Mucosa of gallbladder (tissue), 1 donor: ENCODE data around the gene SLC2A10. TPM values are rescaled to one million over a fixed set of nuclear protein-coding genes. Genes with fewer than 3 reads are reported as not detected.

Source experiments
- DNase-seq: peaks from one replicate; pipeline ENCODE4 v3.0.0-alpha.2; 2020; ENCODE audit warnings: low spot score
- total RNA-seq: library from RNA; stranded (reverse); gene quantifications from one replicate; pipeline ENCODE4 v1.2.1, GENCODE V29; 2021
- donor health status: DM: no; HTN: no; CAD: no.

SLC2A10 gene
- total RNA-seq, 1 donor from 2014 or later = 21.8 TPM

DNA sequence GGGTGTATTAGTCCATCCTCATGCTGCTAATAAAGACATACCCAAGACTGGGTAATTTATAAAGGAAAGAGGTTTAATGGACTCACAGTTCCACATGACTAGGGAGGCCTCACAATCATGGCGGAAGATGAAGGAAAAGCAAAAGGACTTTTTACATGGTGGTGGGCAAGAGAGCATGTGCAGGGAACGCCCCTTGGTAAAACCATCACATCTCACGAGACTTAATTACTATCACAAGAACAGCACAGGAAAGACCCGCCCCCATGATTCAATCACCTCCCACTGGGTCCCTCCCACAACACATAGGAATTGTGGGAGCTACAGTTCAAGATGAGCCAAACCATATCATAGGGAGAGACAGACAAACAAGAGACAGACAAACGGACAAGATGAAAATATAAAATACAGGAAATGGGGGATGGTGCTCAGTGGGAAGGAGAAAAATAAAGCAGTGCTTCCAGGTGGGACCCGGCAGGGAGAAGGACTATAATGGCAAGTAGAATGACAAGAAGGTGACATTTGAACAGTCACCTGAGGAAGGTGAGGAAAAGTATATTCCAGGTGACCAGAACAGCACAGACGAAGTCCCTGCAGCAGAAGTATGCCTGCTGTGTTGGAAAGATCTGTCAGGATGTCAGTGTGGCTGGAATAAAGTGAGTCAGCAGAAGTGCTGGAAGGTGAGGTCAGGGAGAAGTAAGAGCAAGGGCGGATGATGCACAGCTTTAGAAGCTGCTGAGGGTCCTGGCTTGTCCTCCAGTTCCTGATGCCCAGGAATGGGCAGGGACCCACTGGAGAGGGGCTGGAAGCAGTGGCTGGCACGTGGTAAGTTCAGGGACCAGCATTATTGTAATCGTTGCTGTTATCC lies 61.1 kb downstream of the SLC2A10 start:
- DNase-seq = no peak

DNA sequence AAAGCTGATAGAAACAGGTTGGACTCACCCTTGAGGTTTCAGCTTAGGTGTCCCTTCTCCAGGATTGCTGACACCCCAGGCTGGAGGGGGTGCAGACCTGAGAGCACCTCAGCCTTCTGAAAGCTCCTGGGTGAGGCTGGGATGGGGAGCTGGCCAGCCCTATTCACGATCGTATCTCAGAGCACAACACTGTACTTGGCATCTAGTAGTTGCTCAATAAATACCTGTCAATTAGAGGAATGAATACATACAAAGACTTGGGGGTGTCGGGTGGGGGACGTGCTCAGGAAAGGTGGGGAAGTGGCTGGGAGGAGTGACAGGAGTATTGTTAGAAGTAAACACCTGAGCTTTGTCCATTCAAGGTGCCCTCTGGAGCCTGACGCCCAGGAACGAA lies 61.7 kb downstream of the SLC2A10 start:
- no peak for DNase-seq

DNA sequence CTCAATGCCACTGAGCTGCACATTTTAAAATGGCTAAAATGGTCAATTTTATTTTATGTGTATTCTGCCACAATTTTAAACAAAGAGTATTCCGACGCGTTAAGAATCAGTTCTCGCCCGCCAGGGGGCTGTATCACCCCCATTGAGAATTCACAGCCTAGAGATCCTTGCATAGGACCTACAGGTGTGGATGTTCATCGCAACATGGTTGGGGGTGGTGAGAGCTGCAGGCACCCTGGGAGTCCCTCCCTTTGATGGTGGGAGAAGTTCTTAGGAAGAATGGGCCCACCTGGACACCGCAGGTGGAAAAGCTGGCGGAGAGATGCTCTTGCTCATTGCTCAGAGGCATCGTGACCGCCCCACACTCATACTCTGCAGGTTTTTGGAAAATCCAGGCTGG lies 63.5 kb downstream of the SLC2A10 start:
- DNase-seq = no peak

DNA sequence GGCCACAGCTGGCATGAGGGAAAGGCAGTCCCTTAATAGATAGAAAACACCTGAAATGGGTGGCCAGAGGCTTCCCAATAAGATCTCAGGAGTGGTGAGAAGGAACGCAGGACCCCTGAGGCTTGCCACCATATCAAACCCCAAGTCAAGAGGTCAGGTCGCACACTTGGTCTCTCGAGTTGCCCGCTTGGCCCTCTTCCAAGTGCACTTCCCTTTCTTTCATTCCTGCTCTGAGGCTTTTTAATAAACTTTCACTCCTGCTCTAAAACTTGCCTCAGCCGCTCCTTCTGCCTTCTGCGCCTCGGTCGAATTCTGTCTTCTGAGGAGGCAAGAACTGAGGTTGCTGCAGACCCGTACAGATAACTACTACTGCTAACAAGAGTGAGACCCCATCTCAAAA lies 64.2 kb downstream of the SLC2A10 start:
- no peak for DNase-seq

DNA sequence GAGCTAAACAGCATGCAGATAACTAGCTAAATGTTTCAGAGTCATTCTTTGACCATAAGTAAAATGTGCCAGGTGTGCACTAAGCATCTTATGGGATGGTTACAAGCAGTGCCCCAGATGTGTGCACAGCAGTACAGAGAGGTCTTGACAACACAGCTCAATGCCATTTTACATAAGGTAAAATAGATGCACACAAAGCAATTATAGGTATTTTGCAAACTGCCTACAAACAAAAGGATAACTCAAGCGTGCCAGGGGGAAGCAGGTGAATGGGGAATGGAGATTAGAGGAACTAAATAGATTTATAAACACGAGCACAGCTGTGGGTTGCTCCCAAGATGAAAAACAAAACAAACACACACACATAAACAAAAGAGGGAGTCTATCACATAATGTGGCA lies 64.8 kb downstream of the SLC2A10 start:
- DNase-seq = no peak

DNA sequence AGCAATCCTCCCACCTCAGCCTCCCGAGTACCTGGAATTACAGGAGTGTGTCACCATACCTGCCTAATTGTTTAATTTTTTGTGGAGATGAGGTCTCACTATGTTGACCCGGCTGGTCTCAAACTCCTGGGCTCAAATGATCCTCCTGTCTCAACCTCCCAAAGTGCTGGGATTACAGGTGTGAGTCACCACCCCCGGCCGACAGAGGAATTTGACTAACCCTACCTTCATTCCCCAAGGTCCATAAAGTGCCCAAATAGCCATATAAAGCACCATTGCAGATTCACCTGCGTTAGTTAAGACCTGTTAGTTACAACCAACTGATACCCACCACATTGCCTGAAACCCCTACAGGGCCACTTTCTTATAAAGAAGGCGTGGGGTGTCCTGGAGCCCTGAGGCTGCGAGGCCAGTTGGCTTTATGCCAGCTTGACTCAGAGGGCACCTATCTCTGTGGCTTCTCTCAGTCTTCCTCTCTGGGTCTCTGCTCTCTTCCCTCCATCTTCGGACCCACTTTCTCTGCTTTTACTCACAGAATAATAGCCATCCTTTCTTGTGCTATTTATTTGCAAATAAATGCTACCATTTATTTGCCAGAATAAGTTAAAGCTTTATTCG lies 65.6 kb downstream of the SLC2A10 start:
- DNase-seq = no peak

DNA sequence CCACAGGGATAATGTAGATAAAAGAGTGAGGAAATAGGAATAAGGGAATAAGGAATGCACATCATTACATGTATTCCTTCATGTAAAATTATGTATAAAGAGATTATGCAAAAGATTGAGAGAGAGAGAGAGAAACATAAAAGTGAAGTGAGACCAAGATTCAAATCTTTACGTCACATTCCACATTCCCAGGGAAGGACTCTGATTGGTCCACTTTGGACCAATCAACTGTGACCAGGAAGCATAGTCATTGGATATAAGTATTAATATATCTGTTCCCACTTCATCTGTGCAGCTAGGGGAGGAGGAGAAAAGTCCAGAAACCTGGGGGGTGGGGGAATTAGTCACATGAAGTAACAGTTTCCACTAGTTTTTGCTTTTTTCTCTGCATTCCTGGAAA lies 66.4 kb downstream of the SLC2A10 start:
- no peak for DNase-seq

DNA sequence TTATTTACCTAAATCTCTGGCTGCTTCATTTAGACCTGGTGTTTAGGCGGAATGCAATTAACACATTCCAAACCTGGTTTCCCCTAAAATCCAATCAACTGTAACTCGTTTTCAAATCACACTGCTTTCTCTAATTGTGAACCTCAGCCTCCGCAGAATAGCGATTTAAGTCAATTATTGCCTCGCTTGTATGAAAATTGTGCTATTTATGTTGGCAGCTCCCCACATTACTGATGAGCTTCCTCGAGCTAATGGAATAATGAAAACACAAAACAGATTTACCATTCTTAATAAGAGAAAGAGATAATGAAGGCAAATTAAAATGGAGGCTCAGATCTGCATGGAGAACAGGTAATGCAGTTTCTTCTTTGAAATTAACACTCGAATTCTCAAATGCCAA lies 67.9 kb downstream of the SLC2A10 start:
- DNase-seq = no peak

DNA sequence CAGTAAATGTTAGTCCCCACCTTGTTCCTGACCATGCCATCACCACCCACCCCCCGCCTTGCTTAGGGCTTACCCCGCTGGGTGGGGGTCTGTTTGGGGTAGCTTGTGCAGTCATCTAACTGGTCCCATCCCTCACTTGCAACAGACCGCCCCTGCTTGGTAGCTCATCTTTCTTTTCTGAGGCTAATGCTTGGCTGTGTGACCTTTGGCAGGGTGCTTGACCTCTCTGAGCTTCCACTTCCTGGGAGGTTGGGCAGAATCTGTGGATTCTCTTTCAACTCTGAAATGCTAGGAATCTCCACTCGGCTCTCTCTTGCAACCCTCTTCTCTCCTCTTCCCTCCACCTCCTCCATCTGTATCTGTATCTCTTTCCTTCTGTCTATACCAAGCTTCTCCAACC lies 70.4 kb downstream of the SLC2A10 start:
- DNase-seq = no peak

DNA sequence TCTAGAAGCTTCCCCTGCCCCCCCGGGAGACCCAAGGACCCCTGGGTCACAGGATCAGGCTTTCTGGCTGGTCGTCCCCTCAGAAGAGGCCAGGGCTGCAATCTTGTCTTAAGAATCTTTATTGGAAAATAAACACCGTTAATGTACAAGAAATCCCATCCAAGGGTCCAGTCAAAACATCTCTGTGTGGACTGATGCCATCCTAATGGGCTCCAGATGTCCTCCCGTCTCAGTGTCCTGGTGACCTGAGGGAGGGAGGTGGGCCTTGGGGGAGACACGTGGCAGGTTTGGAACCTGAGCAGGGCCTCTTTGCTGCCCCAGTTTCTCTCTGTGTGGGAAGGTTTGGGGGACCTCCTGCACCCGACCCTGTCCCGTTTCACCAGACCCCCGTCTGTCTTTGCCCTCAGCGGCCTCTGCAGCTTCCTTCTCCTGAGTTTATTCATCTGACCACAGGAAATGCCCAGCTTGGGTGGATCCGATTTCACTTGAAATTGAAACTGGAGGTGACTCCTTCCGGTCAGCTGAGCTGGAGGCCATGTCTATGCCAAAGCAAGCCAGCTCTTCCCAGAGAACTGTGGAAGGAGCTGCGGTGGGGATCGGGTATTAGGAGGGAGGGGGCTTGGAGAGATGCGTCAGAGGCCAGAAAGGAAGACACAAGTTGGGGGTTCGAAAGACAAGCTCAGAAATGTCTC lies 75.1 kb downstream of the SLC2A10 start:
- no peak for DNase-seq

Other genes starting within 250 kb of the SLC2A10 start
- gene ZNF334, start 196.1 kb upstream of the SLC2A10 start, total RNA-seq = 7.7 TPM
- not detected for gene OCSTAMP, start 159.0 kb upstream of the SLC2A10 start, total RNA-seq
- gene SLC13A3, start 58.2 kb upstream of the SLC2A10 start, total RNA-seq = 1.5 TPM
- 9.6 TPM for gene TP53RK, start 20.2 kb upstream of the SLC2A10 start, total RNA-seq
- 2.1 TPM for gene EYA2, start 185.2 kb downstream of the SLC2A10 start, total RNA-seq